GM18517 (cell line): ENCODE data around the gene TMEM82.

Source experiments
- ATAC-seq: cut with Tn5 transposase; IDR thresholded peaks from one replicate; pipeline ENCODE4 v1.9.1; 2021; ENCODE audit warnings: mild to moderate bottlenecking, moderate library complexity; ENCODE audit not compliant: unreplicated experiment

The TMEM82 gene

DNA sequence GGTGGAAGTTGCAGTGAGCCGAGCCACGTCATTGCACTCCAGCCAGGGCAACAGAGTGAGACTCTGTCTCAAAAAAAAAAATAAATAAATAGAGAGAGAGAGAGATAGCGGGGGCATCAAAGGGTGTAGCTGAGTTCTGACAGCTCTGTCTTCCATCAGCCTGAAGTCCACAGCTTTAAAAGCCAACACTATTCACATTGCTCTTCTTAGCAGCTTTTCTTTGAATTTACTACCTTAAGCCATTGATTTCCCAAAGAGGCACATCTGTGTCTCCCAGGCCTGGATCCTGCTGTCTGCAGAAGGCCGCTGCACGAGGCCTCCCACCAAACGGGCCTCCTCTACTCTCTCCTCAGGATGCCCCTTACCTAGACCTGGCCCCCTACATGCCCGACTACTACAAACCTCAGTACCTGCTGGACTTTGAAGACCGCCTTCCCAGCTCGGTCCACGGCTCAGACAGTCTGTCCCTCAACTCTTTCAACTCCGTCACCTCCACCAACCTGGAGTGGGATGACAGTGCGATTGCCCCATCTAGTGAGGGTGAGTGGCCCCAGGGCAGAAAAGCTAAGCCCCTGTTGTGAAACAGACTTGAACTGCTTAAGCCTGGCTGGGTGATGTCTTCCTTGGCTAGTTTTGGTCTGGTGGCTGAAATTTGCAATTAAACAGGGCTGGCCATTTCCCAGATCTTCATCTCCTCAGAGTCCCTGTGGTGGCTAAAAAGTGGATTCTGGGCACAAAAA lies 22.7 kb upstream of the TMEM82 start:
- ATAC-seq = no peak

- ATAC-seq = no peak
Measured at GRCh38 chr1:15720861-15721260, 21.4 kb upstream of the TMEM82 start.

GRCh38 chr1:15722411-15722810 lies 19.9 kb upstream of the TMEM82 start:
- ATAC-seq = no peak

- no peak for ATAC-seq
Measured at GRCh38 chr1:15722836-15723532, 19.3 kb upstream of the TMEM82 start.

DNA sequence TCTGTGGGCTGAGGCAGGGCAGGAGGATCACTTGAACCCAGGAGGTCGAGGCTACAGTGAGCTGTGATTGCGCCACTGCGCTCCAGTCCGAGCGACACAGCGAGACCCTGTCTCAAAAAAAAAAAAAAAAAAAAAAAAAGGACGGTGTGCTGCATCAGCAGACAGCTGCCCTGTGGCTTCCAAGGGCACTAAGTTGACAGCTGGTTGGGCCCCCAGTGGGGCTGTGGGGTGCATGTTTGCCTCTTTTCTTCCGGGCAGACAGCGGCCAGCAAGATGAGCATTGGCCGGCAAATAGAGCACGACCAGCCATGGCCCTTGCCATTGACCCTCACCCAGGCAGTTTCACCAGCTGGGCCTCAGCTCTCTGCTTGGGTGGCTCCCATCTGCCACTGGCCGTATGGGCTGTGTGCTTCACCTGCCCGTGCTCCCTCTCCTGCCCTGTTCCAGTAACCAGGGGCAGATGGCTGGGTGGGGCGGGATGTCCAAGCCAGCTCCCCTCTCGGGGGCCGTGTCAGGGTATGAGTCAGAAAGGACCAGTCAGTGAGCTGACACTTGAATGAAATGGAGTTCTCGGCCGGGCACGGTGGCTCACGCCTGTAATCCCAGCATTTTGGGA lies 18.6 kb upstream of the TMEM82 start:
- no peak for ATAC-seq

GRCh38 chr1:15724949-15725880 lies 17.1 kb upstream of the TMEM82 start:
- no peak for ATAC-seq

DNA sequence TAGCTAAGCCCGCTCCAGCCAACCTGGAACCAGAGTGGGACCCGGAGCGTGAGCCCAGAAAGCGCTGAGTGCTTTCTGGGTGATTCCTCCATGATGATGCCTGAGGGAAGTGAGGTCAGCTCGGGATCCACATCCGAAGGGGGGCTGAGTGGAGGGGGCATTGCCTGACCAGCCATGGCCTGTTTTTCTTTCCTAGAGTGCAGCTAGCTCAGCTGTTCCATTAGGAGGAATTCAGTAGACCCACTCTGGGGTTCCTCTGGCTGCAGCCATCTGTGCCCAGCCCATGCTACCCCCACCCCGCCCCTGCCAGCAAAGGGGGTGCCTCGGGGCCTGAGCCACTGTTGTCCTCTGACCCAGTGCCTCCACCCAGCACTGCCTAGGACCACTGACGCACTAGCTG lies 15.8 kb upstream of the TMEM82 start:
- no peak for ATAC-seq

GRCh38 chr1:15727021-15727420 lies 15.3 kb upstream of the TMEM82 start:
- no peak for ATAC-seq

DNA sequence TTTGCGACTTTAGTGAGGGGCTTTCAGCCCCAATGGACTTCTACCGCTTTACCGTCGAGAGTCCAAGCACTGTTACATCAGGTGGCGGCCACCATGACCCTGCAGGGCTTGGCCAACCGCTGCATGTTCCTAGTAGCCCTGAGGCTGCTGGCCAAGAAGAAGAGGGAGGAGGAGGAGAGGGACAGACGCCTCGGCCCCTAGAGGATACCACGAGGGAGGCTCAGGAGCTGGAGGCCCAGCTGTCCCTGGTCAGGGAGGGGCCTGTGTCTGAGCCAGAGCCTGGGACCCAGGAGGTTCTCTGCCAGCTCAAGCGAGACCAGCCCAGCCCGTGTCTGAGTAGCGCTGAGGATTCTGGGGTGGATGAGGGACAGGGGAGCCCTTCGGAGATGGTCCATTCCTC lies 14.9 kb upstream of the TMEM82 start:
- ATAC-seq = no peak

- no peak for ATAC-seq
Measured at GRCh38 chr1:15727866-15728534, 14.3 kb upstream of the TMEM82 start.

DNA sequence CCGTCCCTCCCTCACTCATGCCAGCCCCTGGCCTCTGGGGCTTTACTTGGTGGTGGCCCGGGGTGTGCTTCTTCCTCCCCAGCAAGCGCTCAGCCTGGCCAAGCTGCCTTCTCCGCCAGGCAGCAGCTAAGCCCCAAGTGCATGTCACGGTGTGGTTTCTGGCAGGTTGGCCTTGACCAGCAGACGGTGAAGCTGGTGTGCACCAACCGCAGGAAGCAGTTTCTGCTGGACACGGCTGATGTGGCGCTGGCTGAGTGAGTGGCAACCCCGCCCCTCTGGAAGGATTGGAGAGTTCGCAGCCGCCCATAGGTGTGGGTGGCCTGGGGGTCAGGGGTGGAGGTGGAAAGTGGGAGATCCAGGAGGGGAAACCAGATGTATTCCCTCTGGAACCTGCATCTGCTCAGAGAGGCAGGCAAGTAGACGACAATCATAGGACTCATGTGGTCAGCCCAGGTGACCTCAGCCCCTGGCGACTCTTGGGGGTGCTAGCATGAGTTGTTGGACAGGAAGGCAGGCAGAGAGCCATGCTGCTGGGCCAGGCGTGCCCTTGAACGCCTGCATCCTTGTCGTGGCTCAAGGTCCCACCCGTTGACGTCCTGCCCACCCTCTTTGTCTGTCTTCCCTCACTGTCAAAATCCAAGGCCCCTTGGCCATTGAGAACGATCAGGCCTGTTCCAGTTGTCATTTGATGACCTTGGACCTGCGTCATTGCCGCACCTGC lies 13.2 kb upstream of the TMEM82 start:
- no peak for ATAC-seq

DNA sequence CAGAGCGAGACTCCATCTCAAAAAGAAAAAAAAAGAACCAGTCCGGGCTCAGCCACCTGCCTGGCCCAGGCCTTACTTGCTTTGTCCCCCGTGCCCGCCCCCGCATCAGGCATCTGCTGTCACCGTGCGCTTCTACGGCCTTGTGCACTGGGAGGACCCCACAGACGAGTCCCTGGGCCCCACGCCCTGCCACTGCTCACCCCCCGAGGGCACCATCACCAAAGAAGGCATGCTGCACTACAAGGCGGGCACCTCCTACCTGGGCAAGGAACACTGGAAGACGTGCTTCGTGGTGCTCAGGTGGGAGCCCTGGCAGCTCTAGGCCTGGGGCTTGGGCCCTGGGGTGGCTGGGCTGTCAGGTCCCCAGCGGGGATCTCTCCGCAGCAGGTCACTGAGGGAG lies 11.9 kb upstream of the TMEM82 start:
- ATAC-seq = no peak

GRCh38 chr1:15730936-15731335 lies 11.4 kb upstream of the TMEM82 start:
- ATAC-seq = no peak

- no peak for ATAC-seq
Measured at GRCh38 chr1:15731735-15732685, 10.3 kb upstream of the TMEM82 start.

DNA sequence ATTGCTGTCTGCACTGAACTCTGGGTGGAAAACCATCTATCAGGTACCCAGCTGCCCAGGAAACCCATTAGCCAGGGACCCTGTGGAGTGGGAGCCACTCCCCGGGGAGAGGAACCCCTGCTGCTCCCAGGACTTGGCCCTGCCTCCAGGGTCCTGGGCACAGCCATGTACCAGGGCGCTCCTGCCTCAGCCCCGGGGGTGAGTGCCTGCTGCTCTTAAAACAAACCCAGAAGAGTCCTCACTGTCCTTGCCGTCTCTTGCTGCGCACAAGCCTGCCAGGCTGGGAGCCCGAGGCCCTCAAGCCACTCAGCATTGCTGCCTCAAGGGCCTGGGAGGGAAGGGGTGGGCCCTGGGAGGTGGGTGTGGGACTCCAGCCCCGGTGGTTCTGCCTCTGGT lies 9.6 kb upstream of the TMEM82 start:
- no peak for ATAC-seq

GRCh38 chr1:15733218-15733725 lies 9.0 kb upstream of the TMEM82 start:
- ATAC-seq = no peak

DNA sequence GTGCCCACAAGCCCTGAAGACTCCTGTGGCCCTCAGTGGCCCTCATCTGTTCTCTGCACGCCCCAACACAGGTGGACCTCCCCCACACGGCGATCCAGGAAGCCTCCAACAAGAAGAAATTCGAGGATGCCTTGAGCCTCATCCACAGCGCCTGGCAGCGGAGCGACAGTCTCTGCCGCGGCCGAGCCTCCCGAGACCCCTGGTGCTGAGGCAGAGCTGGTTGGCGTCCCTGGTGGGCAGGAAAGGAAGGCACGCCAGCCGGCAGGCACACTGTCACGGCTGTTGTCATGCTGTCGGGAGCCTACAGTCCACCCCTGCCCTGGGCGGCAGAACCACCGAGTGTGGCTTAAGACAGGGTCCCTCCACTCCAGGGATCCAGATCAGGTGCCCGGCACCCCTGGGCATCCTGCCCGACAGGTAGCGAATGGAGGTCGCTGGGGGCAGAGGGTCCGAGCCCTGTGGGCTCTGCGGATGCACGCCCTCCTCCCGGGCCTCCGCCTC lies 8.5 kb upstream of the TMEM82 start:
- ATAC-seq = no peak

- ATAC-seq = no peak
Measured at GRCh38 chr1:15734296-15734695, 8.0 kb upstream of the TMEM82 start.
